Measurements from ENCODE around the gene FAM120A. TPM values are rescaled to one million over a fixed set of nuclear protein-coding genes. Genes with fewer than 3 reads are reported as not detected.

The FAM120A gene
- total and polyA plus RNA-seq, 9 of the 15 experiments (the other 6 are each of a cell fraction or from before 2014, with no cell fraction given) = 8.7 to 71.0 (median 42.2) TPM

GRCh38 chr9:93525476-93525875 is 74.0 kb downstream of the FAM120A start (continued):
- TF ChIP-seq HMGXB4 (CRISPR knock-in tag; IDR thresholded peaks at IDR 0.05) (no peak), KAT2B (IDR thresholded peaks at IDR 0.05; ENCODE audit: low read depth, low read length) (no peak), FOXO4 (CRISPR knock-in tag; IDR thresholded peaks at IDR 0.05) (no peak), FOXP4 (CRISPR knock-in tag; IDR thresholded peaks at IDR 0.05; ENCODE audit: borderline replicate concordance) (no peak), DPF2 (IDR thresholded peaks at IDR 0.05) (0 out of 2 replicates have a peak, but pooled peaks have one; percentile 34), CLOCK (CRISPR knock-in tag; IDR thresholded peaks at IDR 0.05; ENCODE audit: borderline replicate concordance) (no peak), SIN3A (IDR thresholded peaks at IDR 0.05; ENCODE audit: borderline replicate concordance in 2 of 2, control insufficient read depth in 1 of 2, low read depth in 2 of 2, low read length in 2 of 2) (no peak), GTF2B (IDR thresholded peaks at IDR 0.05; ENCODE audit: extremely low read depth, insufficient read length) (no peak), E2F5 (CRISPR knock-in tag; IDR thresholded peaks at IDR 0.05) (no peak), RBM39 (optimal IDR thresholded peaks at IDR 0.05; ENCODE audit: low read depth, low read length) (no peak), NFE2L1 (tag; IDR thresholded peaks at IDR 0.05; ENCODE audit: borderline replicate concordance, low read depth) (0 out of 2 replicates have a peak, but pooled peaks have one; percentile 9), USF2 (CRISPR knock-in tag; IDR thresholded peaks at IDR 0.05) (no peak), ZBTB9 (CRISPR knock-in tag; IDR thresholded peaks at IDR 0.05) (no peak), BMI1 (IDR thresholded peaks at IDR 0.05; ENCODE audit: low read length) (no peak)
